HepG2 (cell line): ENCODE results near the gene SERPINB1. TPM values are rescaled to one million over a fixed set of nuclear protein-coding genes. Genes with fewer than 3 reads are reported as not detected.

Experiments used
- AGO1 ChIP-seq: fragments of 200-400 bp; formaldehyde crosslinking; IDR thresholded peaks from 2 replicates; pipeline ENCODE4 v1.6.1; 2017; ENCODE audit warnings: mild to moderate bottlenecking, low read depth, low read length, moderate library complexity; ENCODE audit not compliant: poor library complexity, severe bottlenecking
- ASH2L ChIP-seq: fragments of 300-600, 200-600 bp; sonication (generic); IDR thresholded peaks from 2 replicates; pipeline ENCODE4 v1.7.0; 2017; ENCODE audit warnings: low read depth, mild to moderate bottlenecking, moderate library complexity, mixed read lengths, low read length; ENCODE audit not compliant: insufficient read length
- ATRX ChIP-seq: sonication (generic); formaldehyde crosslinking; IDR thresholded peaks from 2 replicates; pipeline ENCODE4 v1.4.0; 2020; ENCODE audit warnings: missing genetic modification reagents, borderline replicate concordance
- CEBPG ChIP-seq: IDR thresholded peaks from 2 replicates; pipeline ENCODE4 v1.6.1; 2016
- GPN1 ChIP-seq: sonication (generic); formaldehyde crosslinking; IDR thresholded peaks from 2 replicates; pipeline ENCODE4 v1.5.1; 2020; ENCODE audit warnings: missing genetic modification reagents, borderline replicate concordance
- HIC2 ChIP-seq: sonication (generic); formaldehyde crosslinking; IDR thresholded peaks from 2 replicates; pipeline ENCODE4 v1.9.0; 2022; ENCODE audit warnings: low read depth, missing genetic modification reagents
- IRF9 ChIP-seq: sonication (generic); formaldehyde crosslinking; IDR thresholded peaks from 2 replicates; pipeline ENCODE4 v1.8.0; 2022; ENCODE audit warnings: missing genetic modification reagents, mild to moderate bottlenecking, borderline replicate concordance
- LRRFIP1 ChIP-seq: sonication (generic); formaldehyde crosslinking; conservative IDR thresholded peaks from 2 replicates; pipeline ENCODE4 v1.4.0; 2020; ENCODE audit warnings: missing genetic modification reagents
- PHF8 ChIP-seq: sonication (generic); formaldehyde crosslinking; IDR thresholded peaks from 2 replicates; pipeline ENCODE4 v1.5.0; 2020; ENCODE audit warnings: missing genetic modification reagents
- PITX1 ChIP-seq: sonication (generic); formaldehyde crosslinking; IDR thresholded peaks from 2 replicates; pipeline ENCODE4 v1.5.1; 2020; ENCODE audit warnings: mild to moderate bottlenecking, missing genetic modification reagents
- SIN3B ChIP-seq: fragments of 150-350 bp; IDR thresholded peaks from 2 replicates; pipeline ENCODE4 v1.6.1; 2014; ENCODE audit warnings: low read length
- ZBED4 ChIP-seq: sonication (generic); formaldehyde crosslinking; IDR thresholded peaks from 2 replicates; pipeline ENCODE4 v1.4.0; 2020; ENCODE audit warnings: missing genetic modification reagents, borderline replicate concordance
- ZNF460 ChIP-seq: sonication (generic); formaldehyde crosslinking; IDR thresholded peaks from 2 replicates; pipeline ENCODE4 v1.5.1; 2020; ENCODE audit warnings: missing genetic modification reagents, mild to moderate bottlenecking, borderline replicate concordance
- ZNF609 ChIP-seq: sonication (generic); formaldehyde crosslinking; IDR thresholded peaks from 2 replicates; pipeline ENCODE4 v1.4.0; 2020; ENCODE audit warnings: mild to moderate bottlenecking, missing genetic modification reagents, borderline replicate concordance
- polyA plus RNA-seq, 8 experiments: library from polyadenylated mRNA; depleted of rRNA in 3 of 8; stranded (reverse) in 7 of 8; unstranded in 1 of 8; fragments of >200 nt; fragmentation: Illumina TruSeq in 4 of 8; extraction: Trizol in 4 of 8; gene quantifications; 2 replicates each; pipeline versions ENCODE4 v1.2.1 to v1.2.3, GENCODE V29; 2011 to 2016; ENCODE audit warnings: low read depth in 4 of 8, missing spikeins in 1 of 8, mixed read lengths in 1 of 8; ENCODE audit not compliant: insufficient read depth in 1 of 8
- total RNA-seq, 5 experiments: library from RNA; depleted of rRNA; stranded (reverse); fragments of >200 nt; fragmentation: Illumina TruSeq; extraction: Trizol; gene quantifications; 2 replicates each; pipeline ENCODE4 v1.2.3, GENCODE V29; 2016; ENCODE audit warnings: low read depth in 1 of 5

Gene SERPINB1
- total and polyA plus RNA-seq, 2 of the 13 experiments (the other 11 are each of a cell fraction or from before 2014, with no cell fraction given) = 41.4 to 60.5 TPM

- TF ChIP-seq HIC2 (CRISPR knock-in tag) (no peak), PHF8 (CRISPR knock-in tag) (no peak; the same call in 1 of the 2 replicates), ATRX (CRISPR knock-in tag) (no peak), PITX1 (CRISPR knock-in tag) (0 out of 2 replicates have a peak, but pooled peaks have one; percentile 20), ZBED4 (CRISPR knock-in tag) (no peak), AGO1 (no peak), GPN1 (CRISPR knock-in tag) (no peak), ASH2L (peak; percentile 79), ZNF609 (CRISPR knock-in tag) (no peak), LRRFIP1 (no peak), IRF9 (CRISPR knock-in tag) (0 out of 2 replicates have a peak, but pooled peaks have one; percentile 24), SIN3B (no peak), CEBPG (peak; percentile 15; the same call in 1 of the 2 replicates), ZNF460 (no peak)
These were observed 12.2 kb upstream of the SERPINB1 start (continued) for GRCh38 chr6:2853769-2854395.
